SK-N-SH (cell line): ENCODE data around the gene MYBBP1A. TPM values are rescaled to one million over a fixed set of nuclear protein-coding genes. Genes with fewer than 3 reads are reported as not detected.

ENCODE experiments used
- CTCF ChIA-PET: fragments of 300-600, 350-600 bp; formaldehyde crosslinking; extraction: SDS; loops from one replicate; lab custom pipeline; 2021; lab: Yijun Ruan, JAX
- POLR2A ChIA-PET: fragments of 350-600 bp; sonication (Branson Sonifier 250); formaldehyde crosslinking; extraction: SDS; loops from one replicate; lab custom pipeline; 2020; ENCODE audit warnings: antibody characterized with exemption, inconsistent platforms; lab: Yijun Ruan, JAX
- DNase-seq: peaks from one replicate; pipeline ENCODE4 v3.0.0; 2012
- H2AFZ ChIP-seq: fragments of 200-600 bp; sonication (generic); 2 replicates; pipeline ENCODE4 v1.8.1; 2016; ENCODE audit warnings: antibody characterized with exemption, mild to moderate bottlenecking, low read depth
- H3F3A ChIP-seq: fragments of 200-600 bp; sonication (generic); replicated peaks from 2 replicates; pipeline ENCODE3; 2016; ENCODE audit warnings: antibody characterized with exemption, mild to moderate bottlenecking; ENCODE audit not compliant: insufficient read depth
- H3K27ac ChIP-seq, 2 experiments: fragments of 200-500 bp in 1 of 2; fragments of 200-600 bp in 1 of 2; sonication (Bioruptor generic) in 1 of 2; sonication (generic), shearing (Covaris generic) in 1 of 2; 2 replicates each; pipeline versions ENCODE4 v1.5.1 to v1.6.1; 2014 to 2016; ENCODE audit warnings: low read depth in 2 of 2, inconsistent platforms in 1 of 2, low read length in 1 of 2, mild to moderate bottlenecking in 1 of 2, mixed read lengths in 1 of 2
- H3K27me3 ChIP-seq: fragments of 200-600 bp; sonication (generic), shearing (Covaris generic); 2 replicates; pipeline ENCODE4 v1.6.1; 2016; ENCODE audit warnings: mixed run types; ENCODE audit not compliant: insufficient read depth
- H3K36me3 ChIP-seq, 2 experiments: fragments of 200-500 bp in 1 of 2; fragments of 200-600 bp in 1 of 2; sonication (Bioruptor generic) in 1 of 2; sonication (generic) in 1 of 2; replicated peaks in 1 of 2; 2 replicates each; pipeline versions ENCODE3 to v1.5.1; 2014 to 2016; ENCODE audit warnings: low read length in 1 of 2, mild to moderate bottlenecking in 1 of 2; ENCODE audit not compliant: insufficient read depth in 2 of 2, control insufficient read depth in 1 of 2
- H3K4me1 ChIP-seq, 2 experiments: fragments of 200-500 bp in 1 of 2; fragments of 200-600 bp in 1 of 2; sonication (Bioruptor generic) in 1 of 2; sonication (generic), shearing (Covaris generic) in 1 of 2; 2 replicates each; pipeline versions ENCODE4 v1.5.1 to v1.6.1; 2014 to 2016; ENCODE audit warnings: low read depth in 1 of 2, low read length in 1 of 2, mixed run types in 1 of 2; ENCODE audit not compliant: insufficient read depth in 2 of 2, control insufficient read depth in 1 of 2
- H3K4me2 ChIP-seq: fragments of 200-600 bp; sonication (generic), shearing (Covaris generic); 2 replicates; pipeline ENCODE4 v1.6.1; 2017; ENCODE audit warnings: mixed run types
- H3K4me3 ChIP-seq, 2 experiments: fragments of 200-500 bp in 1 of 2; fragments of 200-600 bp in 1 of 2; sonication (Bioruptor generic) in 1 of 2; sonication (generic), shearing (Covaris generic) in 1 of 2; 2 replicates each; pipeline versions ENCODE4 v1.5.1 to v1.8.1; 2014 to 2016; ENCODE audit warnings: low read depth in 2 of 2, inconsistent platforms in 1 of 2, low read length in 1 of 2, mild to moderate bottlenecking in 1 of 2, mixed read lengths in 1 of 2, moderate library complexity in 1 of 2
- H3K79me2 ChIP-seq: fragments of 200-600 bp; sonication (generic); 2 replicates; pipeline ENCODE4 v1.8.1; 2017; ENCODE audit warnings: mild to moderate bottlenecking; ENCODE audit not compliant: insufficient read depth
- H3K9ac ChIP-seq: fragments of 200-600 bp; sonication (generic); 2 replicates; pipeline ENCODE4 v1.6.1; 2017; ENCODE audit warnings: mixed run types
- H3K9me2 ChIP-seq: fragments of 200-600 bp; sonication (generic); 2 replicates; pipeline ENCODE4 v1.6.1; 2017; ENCODE audit warnings: mixed run types
- H3K9me3 ChIP-seq: fragments of 200-600 bp; sonication (generic); 2 replicates; pipeline ENCODE4 v1.6.1; 2017; ENCODE audit warnings: mixed run types, mild to moderate bottlenecking, moderate library complexity
- H4K20me1 ChIP-seq: fragments of 200-600 bp; sonication (generic); 2 replicates; pipeline ENCODE4 v1.6.1; 2017; ENCODE audit warnings: mild to moderate bottlenecking, mixed run types; ENCODE audit not compliant: insufficient read depth
- CHD2 ChIP-seq: fragments of 150-350 bp; IDR thresholded peaks from 2 replicates; pipeline ENCODE4 v1.6.1; 2018; ENCODE audit warnings: low read length; ENCODE audit not compliant: partially characterized antibody
- ELF1 ChIP-seq: IDR thresholded peaks from 2 replicates; pipeline ENCODE4 v1.4.0; 2012
- FOSL2 ChIP-seq: IDR thresholded peaks from 2 replicates; pipeline ENCODE4 v1.4.0; 2012; ENCODE audit warnings: low read depth, mild to moderate bottlenecking, moderate library complexity, borderline replicate concordance
- FOXJ3 ChIP-seq: sonication (generic); formaldehyde crosslinking; IDR thresholded peaks from 2 replicates; pipeline ENCODE4 v1.5.1; 2020; ENCODE audit warnings: mild to moderate bottlenecking, missing genetic modification reagents
- FOXM1 ChIP-seq: IDR thresholded peaks from 2 replicates; pipeline ENCODE4 v1.4.0; 2012; ENCODE audit warnings: low read depth, mild to moderate bottlenecking
- GABPA ChIP-seq: IDR thresholded peaks from 2 replicates; pipeline ENCODE4 v1.4.0; 2012; ENCODE audit warnings: low read depth, mild to moderate bottlenecking
- JUND ChIP-seq: IDR thresholded peaks from 2 replicates; pipeline ENCODE4 v1.4.0; 2012
- MEF2A ChIP-seq: IDR thresholded peaks from 2 replicates; pipeline ENCODE4 v1.4.0; 2012; ENCODE audit warnings: low read depth, borderline replicate concordance
- MXI1 ChIP-seq: IDR thresholded peaks from 2 replicates; pipeline ENCODE4 v1.6.1; 2012; ENCODE audit warnings: mild to moderate bottlenecking, low read depth, low read length, improper control_type of control experiment
- POLR2AphosphoS5 ChIP-seq: IDR thresholded peaks from 2 replicates; pipeline ENCODE4 v1.6.1; 2012; ENCODE audit warnings: low read depth, low read length
- RAD21 ChIP-seq: IDR thresholded peaks from 2 replicates; pipeline ENCODE4 v1.6.1; 2012; ENCODE audit warnings: mild to moderate bottlenecking, low read length
- RFX5 ChIP-seq: IDR thresholded peaks from 2 replicates; pipeline ENCODE4 v1.6.1; 2012; ENCODE audit warnings: mild to moderate bottlenecking, improper control_type of control experiment, low read length
- SIN3A ChIP-seq: IDR thresholded peaks from 2 replicates; pipeline ENCODE4 v1.6.1; 2012; ENCODE audit warnings: low read depth, mild to moderate bottlenecking, low read length, moderate library complexity, borderline replicate concordance
- SMC3 ChIP-seq: IDR thresholded peaks from 2 replicates; pipeline ENCODE4 v1.6.1; 2012; ENCODE audit warnings: low read depth, low read length, improper control_type of control experiment
- TAF1 ChIP-seq: IDR thresholded peaks from 2 replicates; pipeline ENCODE4 v1.6.1; 2012; ENCODE audit warnings: low read depth, mild to moderate bottlenecking, low read length, moderate library complexity, borderline replicate concordance
- TEAD4 ChIP-seq: IDR thresholded peaks from 2 replicates; pipeline ENCODE4 v1.4.0; 2012; ENCODE audit warnings: mild to moderate bottlenecking, borderline replicate concordance; ENCODE audit not compliant: insufficient read depth
- YY1 ChIP-seq: IDR thresholded peaks from 2 replicates; pipeline ENCODE4 v1.4.0; 2012; ENCODE audit warnings: low read depth, mild to moderate bottlenecking
- WGBS: methylation state at CpG from one replicate; pipeline ENCODE4 v1.1.6; 2017; ENCODE audit warnings: low lambda C conversion rate; 5-methylcytosine and 5-hydroxymethylcytosine counted together
- polyA plus RNA-seq, 3 experiments: library from polyadenylated mRNA; depleted of rRNA; stranded (reverse); fragments of >200 nt; gene quantifications; 2 replicates each; pipeline ENCODE4 v1.2.3, GENCODE V29; 2012
- TF ChIP-seq, protein P1 (sequence below): IDR thresholded peaks from 2 replicates; pipeline ENCODE4; 2012
- TF ChIP-seq, protein P2 (sequence below): fragments of 150-350 bp; IDR thresholded peaks from 2 replicates; pipeline ENCODE4 v1.6.1; 2017; ENCODE audit warnings: antibody characterized with exemption, low read length, low read depth, borderline replicate concordance
- TF ChIP-seq, protein P3 (sequence below): IDR thresholded peaks from 2 replicates; pipeline ENCODE4 v1.6.1; 2012; ENCODE audit warnings: mild to moderate bottlenecking, low read depth, low read length, moderate library complexity

Gene MYBBP1A
- polyA plus RNA-seq, 1 of the 3 experiments (the other 2 are of a cell fraction) = 93.0 TPM

DNA sequence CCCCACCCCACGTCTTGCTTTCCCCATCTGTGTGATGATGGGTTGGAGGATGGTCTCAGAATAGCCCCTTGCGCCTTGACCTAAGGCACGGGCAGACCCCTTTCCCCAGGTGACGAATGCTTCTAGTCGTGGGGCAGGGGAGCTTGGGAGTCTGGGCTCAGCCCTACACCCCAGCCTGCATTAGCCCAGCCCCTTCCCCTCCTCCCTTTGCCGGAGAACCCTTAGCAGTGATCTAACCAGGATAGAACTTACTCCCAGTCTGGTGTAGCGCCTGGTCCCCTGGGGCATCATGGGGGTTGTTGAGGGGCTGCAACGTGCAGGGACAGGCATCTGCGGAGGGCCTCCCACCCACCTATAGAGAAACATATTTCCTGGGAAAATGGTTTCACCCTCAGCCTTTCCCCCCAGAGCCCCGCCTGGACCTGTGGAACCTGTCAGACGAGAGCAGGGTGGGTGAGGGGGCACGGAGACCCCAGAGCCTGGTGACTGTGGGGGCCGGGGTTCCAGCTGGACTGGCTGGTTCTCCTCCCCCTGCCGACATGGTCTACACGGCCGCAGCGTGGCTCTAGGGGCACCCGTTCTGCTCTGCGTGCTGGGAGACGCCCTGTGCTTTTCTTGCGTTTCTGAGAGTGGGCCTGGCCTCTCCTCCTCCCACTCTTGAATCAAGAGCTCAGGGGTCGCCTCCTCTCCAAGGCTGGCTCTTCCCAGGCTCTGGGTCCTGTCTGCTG lies 33.9 kb upstream of the MYBBP1A start:
- no peak overlapping the region for H3K27ac ChIP-seq
- no peaks in the 10 kb centered on the region for H3K36me3 ChIP-seq
- H4K20me1 ChIP-seq = no peaks in the 10 kb centered on the region
- H3K9ac ChIP-seq = no peak overlapping the region
- no peaks in the 10 kb centered on the region for H3K9me3 ChIP-seq
- no peaks in the 10 kb centered on the region for H3K9me2 ChIP-seq
- H3K79me2 ChIP-seq = no peaks in the 10 kb centered on the region
- 37% methylated on average over 20 of the region's 22 CpGs for WGBS
- H3K4me3 ChIP-seq = no peak overlapping the region
- H3K4me1 ChIP-seq = peaks cover 0 to 30% of the 10 kb centered on the region in 2 experiments; a peak in 1 of 4 replicates
- CTCF ChIA-PET = interaction anchor here (1.5 to 9.7 kb wide), 4 partner anchors 11 to 37 kb away, joined by 8 to 75 read pairs (median 16); no protein-coding TSS in a partner anchor
- no peak overlapping the region for H3K4me2 ChIP-seq
- H3K27me3 ChIP-seq = peaks cover 57% of the 10 kb centered on the region
- TF ChIP-seq MXI1 (no peak), FOXM1 (no peak), CHD2 (no peak), JUND (no peak), ELF1 (no peak), GABPA (no peak), TAF1 (no peak), SIN3A (no peak), MEF2A (no peak), POLR2AphosphoS5 (no peak), FOSL2 (no peak), RFX5 (no peak), RAD21 (no peak), SMC3 (no peak), YY1 (no peak), FOXJ3 (no peak), TEAD4 (no peak)
- TF ChIP-seq, protein P1, sequence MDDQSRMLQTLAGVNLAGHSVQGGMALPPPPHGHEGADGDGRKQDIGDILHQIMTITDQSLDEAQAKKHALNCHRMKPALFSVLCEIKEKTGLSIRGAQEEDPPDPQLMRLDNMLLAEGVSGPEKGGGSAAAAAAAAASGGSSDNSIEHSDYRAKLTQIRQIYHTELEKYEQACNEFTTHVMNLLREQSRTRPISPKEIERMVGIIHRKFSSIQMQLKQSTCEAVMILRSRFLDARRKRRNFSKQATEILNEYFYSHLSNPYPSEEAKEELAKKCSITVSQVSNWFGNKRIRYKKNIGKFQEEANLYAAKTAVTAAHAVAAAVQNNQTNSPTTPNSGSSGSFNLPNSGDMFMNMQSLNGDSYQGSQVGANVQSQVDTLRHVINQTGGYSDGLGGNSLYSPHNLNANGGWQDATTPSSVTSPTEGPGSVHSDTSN = no peak
- TF ChIP-seq, protein P2, sequence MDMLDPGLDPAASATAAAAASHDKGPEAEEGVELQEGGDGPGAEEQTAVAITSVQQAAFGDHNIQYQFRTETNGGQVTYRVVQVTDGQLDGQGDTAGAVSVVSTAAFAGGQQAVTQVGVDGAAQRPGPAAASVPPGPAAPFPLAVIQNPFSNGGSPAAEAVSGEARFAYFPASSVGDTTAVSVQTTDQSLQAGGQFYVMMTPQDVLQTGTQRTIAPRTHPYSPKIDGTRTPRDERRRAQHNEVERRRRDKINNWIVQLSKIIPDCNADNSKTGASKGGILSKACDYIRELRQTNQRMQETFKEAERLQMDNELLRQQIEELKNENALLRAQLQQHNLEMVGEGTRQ = no peak
- TF ChIP-seq, protein P3, sequence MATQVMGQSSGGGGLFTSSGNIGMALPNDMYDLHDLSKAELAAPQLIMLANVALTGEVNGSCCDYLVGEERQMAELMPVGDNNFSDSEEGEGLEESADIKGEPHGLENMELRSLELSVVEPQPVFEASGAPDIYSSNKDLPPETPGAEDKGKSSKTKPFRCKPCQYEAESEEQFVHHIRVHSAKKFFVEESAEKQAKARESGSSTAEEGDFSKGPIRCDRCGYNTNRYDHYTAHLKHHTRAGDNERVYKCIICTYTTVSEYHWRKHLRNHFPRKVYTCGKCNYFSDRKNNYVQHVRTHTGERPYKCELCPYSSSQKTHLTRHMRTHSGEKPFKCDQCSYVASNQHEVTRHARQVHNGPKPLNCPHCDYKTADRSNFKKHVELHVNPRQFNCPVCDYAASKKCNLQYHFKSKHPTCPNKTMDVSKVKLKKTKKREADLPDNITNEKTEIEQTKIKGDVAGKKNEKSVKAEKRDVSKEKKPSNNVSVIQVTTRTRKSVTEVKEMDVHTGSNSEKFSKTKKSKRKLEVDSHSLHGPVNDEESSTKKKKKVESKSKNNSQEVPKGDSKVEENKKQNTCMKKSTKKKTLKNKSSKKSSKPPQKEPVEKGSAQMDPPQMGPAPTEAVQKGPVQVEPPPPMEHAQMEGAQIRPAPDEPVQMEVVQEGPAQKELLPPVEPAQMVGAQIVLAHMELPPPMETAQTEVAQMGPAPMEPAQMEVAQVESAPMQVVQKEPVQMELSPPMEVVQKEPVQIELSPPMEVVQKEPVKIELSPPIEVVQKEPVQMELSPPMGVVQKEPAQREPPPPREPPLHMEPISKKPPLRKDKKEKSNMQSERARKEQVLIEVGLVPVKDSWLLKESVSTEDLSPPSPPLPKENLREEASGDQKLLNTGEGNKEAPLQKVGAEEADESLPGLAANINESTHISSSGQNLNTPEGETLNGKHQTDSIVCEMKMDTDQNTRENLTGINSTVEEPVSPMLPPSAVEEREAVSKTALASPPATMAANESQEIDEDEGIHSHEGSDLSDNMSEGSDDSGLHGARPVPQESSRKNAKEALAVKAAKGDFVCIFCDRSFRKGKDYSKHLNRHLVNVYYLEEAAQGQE = no peak
- no peak overlapping the region for H2AFZ ChIP-seq
- POLR2A ChIA-PET = no interaction called here
- no peak for DNase-seq
- no peaks in the 10 kb centered on the region for H3F3A ChIP-seq
